ENCODE measurements around the gene NRXN2.
A peak's percentile ranks its signal among the peaks of the same experiment; 100 is the strongest.

Gene NRXN2

DNA sequence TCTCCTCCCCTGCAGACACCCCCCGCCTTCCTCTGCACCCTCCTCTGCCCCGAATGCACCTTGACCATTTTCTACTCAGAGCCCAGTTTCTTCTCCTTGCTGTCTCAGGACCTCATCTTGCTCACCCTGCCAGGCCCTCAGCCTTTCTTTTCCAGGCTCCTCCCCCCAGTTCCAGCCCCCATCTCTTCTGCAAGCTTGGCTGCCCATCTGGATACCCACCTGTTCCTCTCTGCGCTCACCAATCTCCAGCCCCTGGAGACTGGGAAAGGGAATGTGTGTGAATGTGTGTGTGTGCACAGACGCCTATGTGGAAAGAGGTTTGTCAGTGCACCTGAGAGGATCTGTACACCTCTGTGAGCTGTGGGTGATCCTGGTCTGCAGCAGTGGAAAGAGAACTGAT lies 95.6 kb downstream of the NRXN2 start:
- DNase-seq (ENCODE audit: low read depth): no peak

DNA sequence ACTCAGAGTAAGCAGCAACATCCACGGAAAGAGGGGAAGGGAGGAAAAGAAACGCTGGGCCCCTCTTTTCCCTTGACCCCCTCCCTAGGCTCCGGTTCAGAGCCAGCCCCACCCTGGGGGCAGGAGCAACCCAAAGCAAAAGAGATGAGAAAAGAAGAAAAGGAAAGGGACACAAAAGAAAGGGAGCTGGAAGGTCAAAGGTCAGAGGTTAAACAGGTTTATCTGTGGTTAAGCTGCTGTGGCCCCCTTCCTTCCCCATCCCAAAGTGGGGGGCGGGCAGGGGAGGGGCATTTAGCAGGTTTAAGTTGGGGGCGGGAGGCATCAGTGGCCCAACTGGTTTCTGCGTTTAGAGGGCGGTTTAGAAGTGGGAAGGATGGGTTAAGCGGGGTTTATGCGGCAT lies 96.4 kb downstream of the NRXN2 start:
- no peak for DNase-seq (ENCODE audit: low read depth)

DNA sequence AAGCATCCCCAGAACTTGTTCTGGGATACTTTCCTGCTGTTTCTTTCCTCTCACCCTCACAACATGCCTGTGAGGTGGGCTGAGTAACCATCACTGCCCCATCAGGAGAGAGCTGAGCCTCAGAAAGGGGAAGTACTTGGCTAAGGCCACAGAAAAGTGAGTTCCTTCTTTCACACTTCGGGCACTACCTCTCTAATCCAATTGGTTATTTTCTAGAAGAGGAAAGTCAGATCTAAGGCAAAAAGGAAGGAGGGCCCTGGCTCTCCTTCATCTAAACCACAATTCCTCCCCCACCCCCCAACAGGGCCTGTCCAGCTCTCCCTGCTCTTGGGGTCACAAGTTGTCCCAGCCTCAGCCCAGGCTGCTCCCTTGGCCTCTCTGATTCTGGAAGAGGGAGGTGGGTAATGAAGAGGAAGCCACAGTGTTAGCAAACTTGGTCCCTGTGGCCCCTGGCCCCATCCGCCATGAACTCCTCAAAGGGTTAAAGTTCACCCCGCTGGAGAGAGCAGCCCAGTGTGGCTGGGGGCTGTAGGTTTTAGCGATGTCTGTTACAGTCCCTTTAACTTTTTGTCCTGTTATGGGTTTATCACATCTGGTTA lies 98.0 kb downstream of the NRXN2 start:
- DNase-seq (ENCODE audit: low read depth): no peak

DNA sequence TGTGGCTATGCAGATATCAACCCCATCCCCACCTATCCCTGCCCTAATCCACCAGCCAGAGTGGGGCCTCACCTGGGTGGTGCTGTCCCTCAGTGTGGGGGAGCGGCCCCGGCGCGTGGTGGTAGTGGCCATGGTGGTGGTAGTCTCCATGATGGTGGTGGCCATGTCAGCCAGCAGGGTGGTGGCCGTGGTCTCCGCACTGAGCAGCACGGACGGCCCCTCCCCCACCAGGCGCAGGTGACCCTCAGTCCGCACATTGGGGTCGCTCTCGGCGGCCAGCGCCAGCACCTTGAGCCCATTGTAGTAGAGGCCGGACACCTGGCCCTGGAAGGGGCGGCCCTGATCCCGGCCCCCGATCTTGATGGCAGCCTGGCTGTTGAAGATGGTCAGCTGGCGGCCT lies 100.3 kb downstream of the NRXN2 start:
- no peak for DNase-seq (ENCODE audit: low read depth)

DNA sequence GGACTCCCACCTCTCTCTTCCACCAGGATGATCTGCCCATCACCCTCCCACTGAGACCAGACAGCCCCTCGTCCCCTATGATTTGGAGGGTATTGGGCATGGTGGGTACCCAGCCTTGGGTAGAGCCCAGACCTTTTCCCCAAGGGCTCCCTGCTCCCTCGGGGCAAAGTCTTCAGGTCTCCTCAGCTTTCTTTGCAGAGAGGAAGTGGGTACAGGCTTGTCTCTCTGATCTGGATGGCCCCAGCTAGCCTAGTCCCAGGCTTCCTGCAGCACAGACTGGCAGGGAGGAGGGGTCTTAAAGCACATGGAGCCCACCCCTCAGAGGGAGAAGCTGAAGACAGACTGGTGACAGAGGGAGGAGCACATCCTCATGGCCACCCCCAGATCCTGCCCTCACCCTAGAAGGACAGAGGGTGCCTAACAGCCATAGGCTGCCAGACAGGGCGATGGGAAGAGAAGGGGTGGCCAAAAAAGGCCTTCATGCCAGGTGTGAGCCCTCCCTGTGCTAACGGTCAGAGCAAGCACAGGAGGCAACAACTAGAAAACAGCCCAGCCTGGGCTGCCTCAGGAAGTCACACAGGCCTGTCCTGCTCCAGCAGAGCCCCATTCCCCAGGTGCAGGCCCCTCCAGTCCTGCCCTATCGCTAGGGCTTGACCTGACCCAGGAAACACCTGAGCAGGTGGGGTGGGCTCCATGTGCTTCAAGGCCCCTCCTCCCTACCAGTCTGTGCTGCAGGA lies 101.5 kb downstream of the NRXN2 start:
- DNase-seq (ENCODE audit: low read depth): no peak

DNA sequence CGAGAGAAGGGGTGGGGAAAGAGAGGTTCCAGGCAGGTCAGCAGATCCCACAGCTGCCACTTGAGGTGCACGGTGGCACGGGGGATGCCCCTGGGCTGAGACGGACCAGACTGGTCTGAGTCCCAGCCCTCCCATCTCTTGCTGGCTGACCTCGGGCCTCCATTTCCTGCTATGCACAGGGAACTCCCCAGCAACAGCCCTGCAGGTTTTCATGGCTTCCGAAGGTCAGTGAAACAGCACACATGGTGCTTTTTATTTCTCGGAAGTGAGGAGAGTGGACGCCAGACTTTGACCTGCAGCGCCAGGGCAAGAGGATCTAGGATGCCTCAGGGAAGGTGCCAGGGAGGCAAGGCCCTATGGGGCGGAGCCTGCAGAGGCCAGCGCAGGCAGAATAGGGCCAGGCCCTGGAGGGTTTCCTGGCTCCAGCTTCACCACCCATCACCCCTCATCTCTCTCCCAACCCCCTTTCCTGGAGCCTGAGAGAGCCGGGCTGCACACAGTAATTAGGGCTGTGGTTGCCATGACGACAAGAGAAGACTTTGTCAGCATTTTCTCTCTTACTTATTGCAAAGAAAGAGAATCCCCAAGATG lies 102.5 kb downstream of the NRXN2 start:
- no peak for DNase-seq (ENCODE audit: low read depth)

DNA sequence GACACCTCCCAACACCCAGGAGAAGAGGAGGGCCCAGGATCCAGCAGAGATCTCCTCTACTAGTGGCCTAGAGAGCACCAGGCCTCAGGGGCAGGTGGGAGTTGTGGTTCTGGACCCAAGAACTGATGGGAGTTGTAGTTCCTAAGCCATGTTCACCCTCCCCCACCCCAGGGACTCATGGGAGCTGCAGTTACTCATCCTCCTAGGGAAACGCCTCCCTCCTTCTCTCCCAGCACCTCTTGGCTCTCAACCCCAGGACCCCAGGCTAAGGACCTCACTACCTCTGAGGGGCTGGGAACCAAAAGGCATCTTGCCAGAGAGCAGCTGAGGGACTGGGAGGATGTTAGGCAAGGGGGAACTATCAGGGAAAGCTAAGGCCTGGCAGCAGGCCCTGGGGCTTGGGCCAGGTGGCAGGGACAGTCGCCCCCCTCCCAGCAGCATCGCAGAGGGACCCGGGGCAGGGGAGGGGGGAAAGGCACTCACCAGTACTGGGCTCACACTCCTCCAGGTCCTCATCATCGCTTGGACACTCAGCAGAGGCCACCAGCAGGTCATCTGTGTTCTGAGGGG lies 103.1 kb downstream of the NRXN2 start:
- peak; percentile 81 for DNase-seq (ENCODE audit: low read depth)

DNA sequence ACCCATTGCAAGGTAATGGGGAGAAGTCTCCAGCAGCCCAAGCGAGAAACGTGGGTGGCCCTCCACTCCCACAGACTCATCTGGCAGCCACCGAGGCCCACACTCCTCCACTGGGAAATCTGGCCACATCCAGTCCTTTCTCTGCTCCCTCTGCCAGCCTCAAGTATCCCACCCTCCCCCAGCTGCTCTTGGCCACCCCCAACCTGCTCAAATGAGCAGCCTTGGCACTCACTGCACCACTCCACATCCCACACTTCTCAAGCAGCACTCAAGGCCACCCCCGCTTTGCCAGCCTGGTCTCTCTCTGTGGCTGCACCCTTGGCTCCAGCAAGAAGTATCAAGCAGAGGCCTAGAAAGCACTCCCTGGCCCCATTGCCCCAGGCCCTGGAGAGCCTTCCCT lies 103.8 kb downstream of the NRXN2 start:
- no peak for DNase-seq (ENCODE audit: low read depth)

DNA sequence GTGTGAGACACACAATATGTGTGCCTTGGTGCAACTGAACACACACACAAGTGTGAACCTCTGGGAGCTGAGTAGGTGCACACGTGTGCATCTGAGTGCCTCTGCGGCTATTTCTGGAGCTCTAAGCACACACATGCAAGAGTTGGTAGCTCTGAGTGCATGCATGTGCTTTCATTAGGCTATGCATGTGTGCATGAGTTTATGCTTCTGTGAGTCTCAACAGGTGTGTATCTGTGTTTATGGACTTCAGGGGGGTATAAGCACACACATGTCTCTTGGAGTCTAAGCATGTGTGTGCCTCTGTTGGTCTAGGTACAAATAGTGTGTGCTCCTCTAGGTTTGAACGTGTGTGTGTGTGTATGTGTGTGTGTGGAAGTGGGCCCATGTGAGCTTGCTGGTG lies 106.2 kb downstream of the NRXN2 start:
- no peak for DNase-seq (ENCODE audit: low read depth)

DNA sequence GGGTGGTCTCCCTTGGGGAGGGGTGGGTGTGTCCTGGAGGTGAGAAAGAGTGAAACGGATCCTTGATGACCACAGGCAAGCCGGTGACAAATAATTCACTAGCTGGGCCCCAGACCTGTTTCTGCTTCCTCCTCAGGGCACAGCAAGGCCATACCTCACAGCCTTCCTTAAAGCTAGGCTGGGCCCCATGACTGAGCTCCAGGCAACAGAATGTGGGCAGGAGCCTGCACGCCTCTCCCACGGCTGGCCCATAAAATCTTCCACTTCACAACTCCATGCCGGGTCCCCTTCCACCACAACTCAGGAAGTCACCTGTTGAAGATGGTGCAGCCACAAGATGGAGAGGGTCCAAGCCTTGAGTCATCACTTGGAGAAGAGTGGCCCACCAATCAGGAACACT lies 108.1 kb downstream of the NRXN2 start:
- no peak for DNase-seq (ENCODE audit: low read depth)

DNA sequence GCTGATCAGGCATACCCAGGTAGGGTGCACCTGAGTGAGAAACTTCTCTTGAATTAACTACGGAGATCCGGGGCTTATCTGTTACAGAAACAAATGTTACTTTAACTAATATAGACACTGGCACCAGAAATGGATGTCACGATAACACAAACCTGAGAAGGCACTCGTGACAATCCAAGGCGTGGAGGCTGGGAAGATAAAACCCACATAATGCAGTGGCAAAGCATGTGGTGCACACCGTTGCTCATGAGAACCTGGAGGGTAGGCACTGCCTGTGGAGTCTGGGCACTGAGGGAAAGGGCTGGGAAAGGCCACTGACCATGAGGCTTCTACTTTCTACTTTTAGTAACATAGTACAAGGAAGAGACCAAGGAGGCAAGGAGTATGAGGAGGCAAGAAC lies 109.3 kb downstream of the NRXN2 start:
- DNase-seq (ENCODE audit: low read depth): no peak

DNA sequence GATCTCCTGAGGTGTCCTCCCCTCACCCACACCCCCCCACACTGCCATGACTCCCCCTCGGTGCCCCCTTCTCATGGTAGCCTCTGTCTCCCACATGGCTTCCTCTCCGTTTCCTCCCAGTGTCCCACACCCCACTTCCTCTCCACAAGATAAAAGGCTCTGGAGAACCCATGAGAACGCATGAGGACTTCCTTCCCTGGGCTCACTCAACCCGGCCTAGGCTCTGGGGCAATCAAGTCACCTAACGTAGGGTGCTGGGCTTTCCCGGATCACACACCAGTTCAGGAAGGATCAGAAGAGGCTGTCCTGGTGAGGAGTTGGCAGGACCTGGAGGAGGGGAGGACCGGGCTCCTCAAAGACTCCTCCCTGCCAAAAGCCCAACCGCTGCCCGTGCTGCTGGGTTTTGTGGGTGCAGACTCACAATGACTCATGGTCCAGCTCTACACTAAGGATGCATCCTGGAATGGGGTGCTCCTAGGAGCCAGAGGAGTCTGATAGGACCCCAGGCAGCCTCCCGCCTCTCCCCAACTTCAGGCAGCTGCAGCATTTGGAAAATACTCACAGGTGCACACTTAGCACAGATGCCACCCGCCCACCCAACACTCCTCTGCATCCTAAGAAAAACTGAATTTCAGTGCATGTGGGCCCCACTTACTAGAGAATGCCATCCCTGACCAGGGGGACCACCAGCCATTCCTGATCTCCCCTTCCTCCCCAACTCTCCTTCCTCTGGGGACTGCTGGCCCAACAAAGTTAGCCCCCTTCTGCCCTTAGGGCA lies 110.9 kb downstream of the NRXN2 start:
- no peak for DNase-seq (ENCODE audit: low read depth)

DNA sequence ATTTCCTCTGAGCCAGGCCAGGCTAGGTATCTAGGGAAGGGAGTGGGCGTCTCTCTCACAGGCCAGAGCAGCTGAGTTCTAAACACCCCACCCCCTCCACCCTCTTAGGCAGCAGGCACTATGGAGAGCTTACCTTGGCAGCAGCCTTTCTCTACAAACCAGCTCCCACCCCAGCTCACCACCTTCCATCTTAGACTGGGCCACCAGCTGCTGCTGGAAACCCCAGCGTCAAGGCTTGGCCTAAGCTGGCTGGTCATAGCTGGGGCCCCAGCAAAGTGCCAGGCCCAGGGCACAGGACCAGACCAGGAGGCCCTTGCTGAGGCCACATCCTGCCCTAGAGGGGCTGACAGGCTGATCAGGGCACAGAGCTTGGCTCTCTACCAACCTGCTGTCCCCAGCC lies 111.8 kb downstream of the NRXN2 start:
- DNase-seq (ENCODE audit: low read depth): no peak

DNA sequence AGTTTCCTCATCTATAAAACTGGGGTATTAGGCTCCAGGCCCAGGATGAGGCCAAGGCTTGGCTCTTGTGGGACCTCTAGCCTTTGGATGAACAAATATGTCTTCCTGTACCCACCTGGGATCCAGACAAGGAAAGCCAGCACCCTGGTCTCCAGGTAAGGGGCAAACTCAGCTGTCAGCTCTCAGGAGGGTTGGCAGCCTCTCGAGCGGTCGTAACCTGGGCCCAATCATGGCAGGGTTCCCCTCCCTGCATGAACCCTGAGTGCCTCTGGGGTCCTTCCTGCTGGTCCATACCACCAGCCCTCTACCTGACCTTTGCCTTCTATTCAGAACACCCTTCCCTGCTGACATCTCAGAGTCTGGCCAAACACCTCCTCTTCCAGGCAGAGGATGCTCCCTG lies 112.4 kb downstream of the NRXN2 start:
- no peak for DNase-seq (ENCODE audit: low read depth)

DNA sequence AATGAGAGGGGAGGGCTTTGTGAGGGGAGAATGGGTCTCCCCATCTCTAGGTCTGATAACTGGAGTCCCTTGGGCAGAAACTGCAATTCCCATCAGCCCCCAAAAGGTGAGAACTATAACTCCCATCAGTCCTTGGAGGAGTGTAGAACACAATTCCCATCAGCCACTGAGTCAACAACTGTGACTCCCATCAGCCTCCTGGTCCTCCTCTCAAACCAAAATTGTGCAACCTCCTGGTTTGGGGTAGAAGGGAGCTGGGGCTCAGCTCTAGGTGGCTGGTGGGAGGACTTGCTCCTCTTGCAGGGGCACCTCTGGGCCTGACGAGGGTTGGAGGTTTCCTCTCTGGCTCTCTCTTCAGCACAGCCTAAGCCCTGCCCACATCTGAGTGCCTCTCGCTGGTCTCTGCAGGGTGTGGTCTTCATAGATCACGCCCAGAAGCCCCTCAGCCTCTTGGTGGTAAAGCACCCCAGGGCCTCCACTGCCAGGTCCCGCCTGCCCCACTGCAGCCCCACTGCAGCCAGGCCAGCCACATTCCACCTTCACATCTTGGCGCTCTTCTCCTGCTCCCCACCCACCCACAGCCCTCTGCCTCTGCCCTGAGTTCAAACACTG lies 113.5 kb downstream of the NRXN2 start:
- no peak for DNase-seq (ENCODE audit: low read depth)

DNA sequence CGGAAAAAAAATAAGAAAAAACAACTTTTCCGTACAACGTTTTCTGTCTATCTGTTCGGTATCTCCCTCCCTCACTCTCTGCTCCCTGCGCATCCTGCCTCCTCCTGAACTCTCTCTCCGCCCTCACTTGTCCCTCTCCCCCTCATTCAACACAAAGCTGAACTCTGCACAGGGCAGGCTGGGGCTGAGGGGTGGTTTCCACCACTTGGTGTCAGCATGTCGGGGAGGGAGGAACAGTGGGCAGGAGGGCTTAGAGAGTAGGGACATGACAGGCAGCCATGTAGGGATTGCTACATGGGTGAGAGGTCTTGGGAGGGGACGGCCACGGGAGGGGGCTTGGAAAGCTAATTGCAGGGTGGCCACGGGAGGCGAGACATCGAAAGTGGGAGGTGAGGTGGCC lies 114.4 kb downstream of the NRXN2 start:
- no peak for DNase-seq (ENCODE audit: low read depth)

DNA sequence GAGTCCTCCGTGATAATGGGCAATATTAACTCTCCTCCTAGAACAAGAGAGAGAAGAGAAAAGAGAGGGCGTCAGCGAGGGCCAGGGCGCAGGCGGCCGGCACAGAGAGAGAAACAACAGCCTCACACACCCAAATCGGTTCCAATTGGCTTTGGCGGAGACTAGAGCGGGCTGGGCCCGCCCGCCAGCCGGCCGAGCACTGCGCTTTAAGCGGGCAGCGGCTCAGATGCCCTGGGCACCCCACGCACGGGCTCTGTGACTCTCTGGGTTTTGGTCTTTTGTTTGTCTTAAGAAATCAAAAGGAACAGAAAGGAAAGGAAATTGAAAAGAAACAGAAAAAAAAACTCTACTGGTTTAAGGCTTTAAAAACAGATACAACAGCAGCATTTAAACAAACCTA lies 115.0 kb downstream of the NRXN2 start:
- DNase-seq (ENCODE audit: low read depth): peak; percentile 35

DNA sequence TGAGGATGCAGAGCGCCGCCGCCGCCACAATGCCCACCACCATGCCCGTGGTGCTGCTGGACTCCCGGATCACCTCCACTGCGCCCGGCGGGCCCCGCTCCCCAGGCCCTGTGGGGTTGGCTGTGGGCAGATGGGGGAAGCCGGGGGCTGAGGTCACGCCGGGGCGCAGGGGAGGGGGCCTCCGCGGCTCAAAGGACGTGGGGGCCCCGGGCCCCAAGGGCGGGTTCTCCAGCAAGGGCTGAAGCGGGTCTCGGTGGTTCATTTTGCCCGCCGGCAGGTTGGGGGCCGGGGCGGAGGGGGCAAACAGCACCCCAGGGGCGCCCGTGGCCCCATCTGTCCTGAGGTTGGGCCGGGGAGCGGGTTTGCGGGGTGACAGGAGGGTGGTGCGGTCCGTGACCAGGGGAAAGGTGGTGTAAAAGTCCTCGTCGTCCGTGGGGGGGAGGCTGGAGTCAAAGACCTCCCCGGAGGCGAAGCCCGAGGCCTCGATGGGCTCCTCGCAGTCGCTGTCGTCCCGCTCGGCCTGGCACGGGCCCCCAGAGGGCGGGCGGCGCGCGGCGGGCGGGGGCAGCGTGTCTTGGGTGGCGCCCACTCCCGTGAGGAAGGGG lies 115.5 kb downstream of the NRXN2 start:
- no peak for DNase-seq (ENCODE audit: low read depth)

DNA sequence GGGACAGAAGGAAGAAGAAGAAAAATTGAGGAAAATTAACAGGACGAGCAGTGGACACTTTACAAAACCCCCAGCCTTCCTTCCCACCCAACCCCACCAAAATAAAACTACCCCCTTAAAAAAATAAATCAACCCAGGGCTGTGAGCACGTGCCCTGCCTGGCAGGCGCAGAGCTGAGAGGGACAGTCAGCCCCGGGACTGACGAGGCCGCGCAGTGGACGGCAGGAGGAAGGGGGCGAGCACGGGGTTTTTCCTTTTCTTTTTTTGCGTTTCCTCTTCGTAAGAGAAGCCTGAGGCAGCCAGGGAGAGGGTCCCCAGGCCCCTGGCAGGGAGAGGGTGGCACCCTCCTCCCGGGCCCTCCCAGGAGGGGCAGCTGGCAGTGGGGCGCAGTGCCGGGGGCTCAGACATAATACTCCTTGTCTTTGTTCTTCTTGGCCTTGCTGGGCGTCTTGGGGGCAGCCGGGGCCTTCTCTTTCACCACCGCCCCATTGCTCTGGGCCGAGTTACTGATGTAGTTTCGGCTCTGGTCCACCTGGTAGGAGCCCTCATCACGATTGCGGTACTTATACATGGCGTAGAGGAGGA lies 116.1 kb downstream of the NRXN2 start:
- no peak for DNase-seq (ENCODE audit: low read depth)

DNA sequence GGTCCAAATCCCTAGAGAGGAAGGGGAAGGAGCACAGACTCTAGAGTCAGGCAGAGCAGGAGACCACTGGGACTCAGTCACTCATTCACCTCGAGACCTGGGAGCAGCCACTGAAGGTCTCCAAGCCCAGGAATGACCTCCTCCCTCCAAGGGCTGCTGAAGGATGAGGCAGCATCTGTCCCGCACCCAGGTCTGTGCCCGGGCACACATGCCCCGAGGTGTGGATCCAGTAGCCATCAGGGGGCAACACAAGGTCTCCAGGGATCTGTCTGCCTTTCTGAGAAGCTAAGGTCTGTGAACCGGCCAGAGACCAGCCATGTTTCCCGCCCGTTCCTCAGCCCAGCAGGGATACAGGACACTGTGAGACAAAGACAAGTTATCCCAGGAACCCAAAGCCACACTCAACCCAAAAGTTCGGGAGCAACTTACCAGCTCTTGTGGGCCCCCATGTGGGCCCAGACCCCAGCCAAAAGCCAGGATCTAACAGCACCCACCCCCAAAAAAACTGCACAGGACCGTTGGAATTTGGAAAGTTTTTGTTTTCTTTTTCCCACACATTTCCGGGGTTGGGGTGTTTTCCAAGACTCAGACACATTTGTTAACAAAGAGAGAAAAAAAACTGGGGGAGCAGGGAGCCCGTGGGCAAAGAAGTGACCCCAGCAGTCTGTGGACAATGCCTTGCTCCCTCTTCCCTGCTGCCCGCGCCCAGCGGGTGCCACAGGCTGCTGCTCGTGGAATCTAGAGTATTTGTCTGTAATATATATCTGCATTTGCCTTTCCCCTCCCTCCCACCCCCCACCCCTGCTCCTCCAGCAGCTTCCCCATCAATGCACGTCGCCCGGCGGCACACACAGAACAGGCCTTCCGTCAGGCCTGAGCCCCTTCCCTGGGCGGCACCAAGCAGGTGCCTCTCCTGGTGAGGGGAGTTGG lies 117.1 kb downstream of the NRXN2 start:
- DNase-seq (ENCODE audit: low read depth): no peak
